Liver (tissue), 9 donors: ENCODE results near the gene CSNK2A2. TPM values are rescaled to one million over a fixed set of nuclear protein-coding genes. Genes with fewer than 3 reads are reported as not detected.

Experiments
- DNase-seq: peaks from one replicate; pipeline ENCODE4 v3.0.0-alpha.2; 2017; ENCODE audit warnings: low spot score
- H3K27ac ChIP-seq, 2 donors: one replicate each; pipeline ENCODE4 v1.7.0; 2013; ENCODE audit warnings: inconsistent platforms in 2 of 2, low read length in 2 of 2, control low read depth in 1 of 2, low read depth in 1 of 2, mild to moderate bottlenecking in 1 of 2
- H3K27me3 ChIP-seq, 4 donors: one replicate each; pipeline versions ENCODE4 v1.6.1 to v1.7.0; 2013; ENCODE audit warnings: low read length in 3 of 4, inconsistent platforms in 1 of 4, mild to moderate bottlenecking in 1 of 4, moderate library complexity in 1 of 4; ENCODE audit not compliant: control insufficient read depth in 4 of 4, insufficient read depth in 4 of 4
- H3K36me3 ChIP-seq, 4 donors: one replicate each; pipeline versions ENCODE4 v1.6.1 to v1.7.0; 2013; ENCODE audit warnings: low read length in 3 of 4, mild to moderate bottlenecking in 3 of 4, low read depth in 1 of 4, moderate library complexity in 1 of 4; ENCODE audit not compliant: control insufficient read depth in 4 of 4, insufficient read depth in 3 of 4
- H3K4me1 ChIP-seq, 4 donors: one replicate each; pipeline versions ENCODE4 v1.6.1 to v1.7.0; 2013; ENCODE audit warnings: low read length in 3 of 4, mild to moderate bottlenecking in 3 of 4, moderate library complexity in 1 of 4; ENCODE audit not compliant: control insufficient read depth in 4 of 4, insufficient read depth in 4 of 4
- H3K4me3 ChIP-seq, 3 donors: one replicate each; pipeline versions ENCODE4 v1.6.1 to v1.7.0; 2013; ENCODE audit warnings: low read length in 3 of 3, control low read depth in 1 of 3, low read depth in 1 of 3, mild to moderate bottlenecking in 1 of 3
- H3K9ac ChIP-seq, 2 donors: one replicate each; pipeline ENCODE4 v1.7.0; 2013; ENCODE audit warnings: low read length in 2 of 2, mild to moderate bottlenecking in 2 of 2, moderate library complexity in 2 of 2, control low read depth in 1 of 2, low read depth in 1 of 2
- H3K9me3 ChIP-seq, 4 donors: one replicate each; pipeline versions ENCODE4 v1.6.1 to v1.7.0; 2013; ENCODE audit warnings: low read length in 3 of 4; ENCODE audit not compliant: control insufficient read depth in 4 of 4
- EGR1 ChIP-seq, 2 donors: IDR thresholded peaks; 2 replicates each; pipeline ENCODE4 v1.6.1; 2016 to 2018; ENCODE audit warnings: antibody characterized with exemption in 2 of 2, low read depth in 2 of 2
- FOXA1 ChIP-seq: IDR thresholded peaks from 2 replicates; pipeline ENCODE4 v1.6.1; 2016; ENCODE audit warnings: antibody characterized with exemption
- FOXA2 ChIP-seq: IDR thresholded peaks from 2 replicates; pipeline ENCODE4 v1.6.1; 2016; ENCODE audit warnings: antibody characterized with exemption
- GABPA ChIP-seq, 2 donors: IDR thresholded peaks in 1 of 2; conservative IDR thresholded peaks in 1 of 2; 2 replicates each; pipeline ENCODE4 v1.6.1; 2016; ENCODE audit warnings: antibody characterized with exemption in 2 of 2, mild to moderate bottlenecking in 1 of 2, moderate library complexity in 1 of 2
- HNF4A ChIP-seq, 2 donors: conservative IDR thresholded peaks; 2 replicates each; pipeline ENCODE4 v1.6.1; 2016; ENCODE audit warnings: antibody characterized with exemption in 2 of 2, mild to moderate bottlenecking in 2 of 2
- JUND ChIP-seq, 2 donors: IDR thresholded peaks; 2 replicates each; pipeline ENCODE4 v1.6.1; 2016; ENCODE audit warnings: antibody characterized with exemption in 2 of 2
- MAX ChIP-seq: IDR thresholded peaks from 2 replicates; pipeline ENCODE4 v1.6.1; 2016; ENCODE audit warnings: antibody characterized with exemption
- NR2F2 ChIP-seq: IDR thresholded peaks from 2 replicates; pipeline ENCODE4 v1.6.1; 2016; ENCODE audit warnings: antibody characterized with exemption
- REST ChIP-seq: IDR thresholded peaks from 2 replicates; pipeline ENCODE4 v1.6.1; 2016; ENCODE audit warnings: antibody characterized with exemption, mild to moderate bottlenecking
- TAF1 ChIP-seq: conservative IDR thresholded peaks from 2 replicates; pipeline ENCODE4 v1.6.1; 2016; ENCODE audit warnings: antibody characterized with exemption, mild to moderate bottlenecking
- YY1 ChIP-seq: IDR thresholded peaks from 2 replicates; pipeline ENCODE4 v1.6.1; 2016; ENCODE audit warnings: antibody characterized with exemption, mild to moderate bottlenecking
- ZBTB33 ChIP-seq: IDR thresholded peaks from 2 replicates; pipeline ENCODE4 v1.6.1; 2016; ENCODE audit warnings: antibody characterized with exemption
- WGBS: extraction: QIAGEN DNeasy Blood & Tissue Kit; methylation state at CpG from one replicate; pipeline ENCODE4 v1.1.7; 2013; 5-methylcytosine and 5-hydroxymethylcytosine counted together
- polyA plus RNA-seq, 2 donors: library from polyadenylated mRNA; stranded (reverse) in 1 of 2; unstranded in 1 of 2; fragments of 200-250 nt in 1 of 2; fragments of >200 nt in 1 of 2; fragmentation: Nextera tagmentation in 1 of 2; extraction: Ambion mirVana in 1 of 2; gene quantifications; one replicate each; pipeline versions ENCODE4 v1.2.1 to v1.2.3, GENCODE V29; 2013 to 2015
- total RNA-seq, 2 donors: library from RNA; depleted of rRNA; stranded (reverse); fragments of >200 nt; gene quantifications; one replicate each; pipeline ENCODE4 v1.2.3, GENCODE V29; 2014
- donor health status: healthy.
- donor health status: healthy.
- donor health status: healthy.
- donor health status: healthy.
- donor health status: healthy.

Gene CSNK2A2
- total and polyA plus RNA-seq, 4 donors, result 9.4 to 21.0 (median 14.7) TPM

GRCh38 chr16:58195344-58195743 is 2.6 kb downstream of the CSNK2A2 start:
- Histone ChIP-seq H3K4me3 (no peak overlapping the region), H3K36me3 (peaks cover 4 to 32% (median 23%) of the 10 kb centered on the region in 4 donors), H3K27ac (no peak overlapping the region), H3K27me3 (no peaks in the 10 kb centered on the region), H3K9me3 (no peaks in the 10 kb centered on the region), H3K9ac (no peak overlapping the region), H3K4me1 (peaks cover 3 to 13% (median 8%) of the 10 kb centered on the region in 4 donors)
- no peak for DNase-seq
- WGBS, result 93% methylated on average over 4 of the region's 4 CpGs
- no peak for TF ChIP-seq JUND (IDR thresholded peaks at IDR 0.05)
- TF ChIP-seq YY1, result no peak

GRCh38 chr16:58194790-58195189 is 3.1 kb downstream of the CSNK2A2 start:
- peaks cover 3 to 13% (median 8%) of the 10 kb centered on the region in 4 donors for H3K4me1 ChIP-seq
- peaks cover 4 to 35% (median 24%) of the 10 kb centered on the region in 4 donors for H3K36me3 ChIP-seq
- TF ChIP-seq MAX (no peak), ZBTB33 (no peak), FOXA1 (no peak)
- no peak overlapping the region for H3K27ac ChIP-seq
- H3K9me3 ChIP-seq, result no peaks in the 10 kb centered on the region
- DNase-seq, result no peak
- H3K9ac ChIP-seq, result no peak overlapping the region
- H3K27me3 ChIP-seq, result no peaks in the 10 kb centered on the region
- no peak overlapping the region for H3K4me3 ChIP-seq
- 67% methylated on average over 3 of the region's 3 CpGs for WGBS

GRCh38 chr16:58187665-58188421 is 10.1 kb downstream of the CSNK2A2 start:
- Histone ChIP-seq H3K27me3 (no peaks in the 10 kb centered on the region), H3K4me3 (no peak overlapping the region), H3K36me3 (peaks cover 15 to 69% (median 50%) of the 10 kb centered on the region in 4 donors), H3K4me1 (peaks cover 0 to 3% (median 0%) of the 10 kb centered on the region in 4 donors), H3K27ac (no peak overlapping the region), H3K9ac (no peak overlapping the region), H3K9me3 (no peaks in the 10 kb centered on the region)
- WGBS, result 95% methylated on average over 10 of the region's 10 CpGs
- no peak for DNase-seq
- TF ChIP-seq GABPA (IDR thresholded peaks at IDR 0.05 in 1 of 2, conservative IDR thresholded peaks at IDR 0.05 in 1 of 2), result no peak
- no peak for TF ChIP-seq TAF1
- no peak for TF ChIP-seq NR2F2
- no peak for TF ChIP-seq REST
- no peak for TF ChIP-seq HNF4A (conservative IDR thresholded peaks at IDR 0.05)
- TF ChIP-seq FOXA2, result no peak
- no peak for TF ChIP-seq EGR1 (IDR thresholded peaks at IDR 0.05; ENCODE audit: low read depth in 2 of 2)
- no peak for TF ChIP-seq JUND (IDR thresholded peaks at IDR 0.05)
- no peak for TF ChIP-seq ZBTB33
